Neural cell (in vitro differentiated cells): ENCODE results near the gene RENBP. TPM values are rescaled to one million over a fixed set of nuclear protein-coding genes. Genes with fewer than 3 reads are reported as not detected.

Experiments
- H2AFZ ChIP-seq: fragments of 200-600, 300-800 bp; sonication (generic), shearing (Covaris generic); 2 replicates; pipeline ENCODE4 v1.6.0; 2014; ENCODE audit warnings: low read depth, mild to moderate bottlenecking, antibody characterized with exemption, low read length, moderate library complexity
- H3F3A ChIP-seq: fragments of 200-600 bp; shearing (Covaris generic); 2 replicates; pipeline ENCODE4 v1.6.1; 2016; ENCODE audit warnings: mild to moderate bottlenecking, moderate library complexity, mixed read lengths, antibody characterized with exemption, low read length; ENCODE audit not compliant: insufficient read depth, poor library complexity, severe bottlenecking
- H3K27ac ChIP-seq: fragments of 200-600, 300-800 bp; sonication (generic), shearing (Covaris generic); 2 replicates; pipeline ENCODE4 v1.5.1; 2014; ENCODE audit warnings: mild to moderate bottlenecking, low read length, moderate library complexity
- H3K27me3 ChIP-seq: fragments of 300-800, 200-600 bp; sonication (generic), shearing (Covaris generic); 2 replicates; pipeline ENCODE4 v1.6.0; 2014; ENCODE audit warnings: mild to moderate bottlenecking, low read depth, low read length, moderate library complexity; ENCODE audit not compliant: insufficient read depth
- H3K36me3 ChIP-seq: fragments of 300-800, 200-600 bp; sonication (generic), shearing (Covaris generic); 2 replicates; pipeline ENCODE4 v1.5.1; 2014; ENCODE audit warnings: mild to moderate bottlenecking, antibody characterized with exemption, low read length, moderate library complexity; ENCODE audit not compliant: insufficient read depth
- H3K4me2 ChIP-seq: fragments of 300-800, 200-600 bp; sonication (generic), shearing (Covaris generic); 2 replicates; pipeline ENCODE4 v1.6.0; 2014; ENCODE audit warnings: mild to moderate bottlenecking, low read length
- H3K4me3 ChIP-seq: fragments of 300-800, 200-600 bp; sonication (generic), shearing (Covaris generic); 2 replicates; pipeline ENCODE4 v1.5.1; 2014; ENCODE audit warnings: mild to moderate bottlenecking, low read length, moderate library complexity
- H3K79me2 ChIP-seq: fragments of 200-600 bp; shearing (Covaris generic); replicated peaks from 2 replicates; pipeline ENCODE4 v1.6.0; 2014; ENCODE audit warnings: mild to moderate bottlenecking, low read length, moderate library complexity; ENCODE audit not compliant: insufficient read depth
- H3K9ac ChIP-seq: fragments of 300-800, 200-600 bp; sonication (generic), shearing (Covaris generic); 2 replicates; pipeline ENCODE4 v1.6.1; 2016; ENCODE audit warnings: mild to moderate bottlenecking, low read length, mixed read lengths
- H3K9me2 ChIP-seq: fragments of 200-600 bp; shearing (Covaris generic); 2 replicates; pipeline ENCODE4 v1.6.1; 2016; ENCODE audit warnings: mild to moderate bottlenecking, low read length, mixed read lengths; ENCODE audit not compliant: insufficient read depth
- H3K9me3 ChIP-seq: fragments of 200-600, 300-800 bp; sonication (generic), shearing (Covaris generic); 2 replicates; pipeline ENCODE4 v1.6.1; 2016; ENCODE audit warnings: mild to moderate bottlenecking, mixed run types, low read length, moderate library complexity, mixed read lengths
- H4K20me1 ChIP-seq: fragments of 200-600 bp; shearing (Covaris generic); 2 replicates; pipeline ENCODE4 v1.6.1; 2016; ENCODE audit warnings: mild to moderate bottlenecking, mixed run types; ENCODE audit not compliant: insufficient read depth
- EP300 ChIP-seq: fragments of 450-650 bp; conservative IDR thresholded peaks from 2 replicates; pipeline ENCODE4 v1.6.1; 2014; ENCODE audit warnings: antibody characterized with exemption, mild to moderate bottlenecking, moderate library complexity; ENCODE audit not compliant: poor library complexity, severe bottlenecking
- EZH2 ChIP-seq: fragments of 200-600, 300-800 bp; shearing (Covaris generic), sonication (generic); IDR thresholded peaks from 2 replicates; pipeline ENCODE4 v1.6.1; 2014; ENCODE audit warnings: antibody characterized with exemption, low read length, borderline replicate concordance, mild to moderate bottlenecking; ENCODE audit not compliant: insufficient read depth, poor library complexity, severe bottlenecking
- MXI1 ChIP-seq: fragments of 450-650 bp; conservative IDR thresholded peaks from 2 replicates; pipeline ENCODE4 v1.6.1; 2014; ENCODE audit warnings: antibody characterized with exemption, mild to moderate bottlenecking; ENCODE audit not compliant: poor library complexity, severe bottlenecking
- POLR2AphosphoS5 ChIP-seq: IDR thresholded peaks from 2 replicates; pipeline ENCODE4 v1.6.1; 2012
- RAD21 ChIP-seq: fragments of 450-650 bp; conservative IDR thresholded peaks from 2 replicates; pipeline ENCODE4 v1.6.1; 2014; ENCODE audit warnings: antibody characterized with exemption, mild to moderate bottlenecking, moderate library complexity
- REST ChIP-seq: IDR thresholded peaks from 2 replicates; pipeline ENCODE4 v1.6.1; 2012; ENCODE audit warnings: borderline replicate concordance
- SMC3 ChIP-seq: fragments of 450-650 bp; conservative IDR thresholded peaks from 2 replicates; pipeline ENCODE4 v1.6.1; 2014; ENCODE audit warnings: antibody characterized with exemption, mild to moderate bottlenecking, moderate library complexity; ENCODE audit not compliant: poor library complexity
- TAF1 ChIP-seq: IDR thresholded peaks from 2 replicates; pipeline ENCODE4 v1.6.1; 2012; ENCODE audit warnings: low read depth
- polyA plus RNA-seq: library from polyadenylated mRNA; depleted of rRNA; stranded (reverse); fragments of >200 nt; gene quantifications from 2 replicates; pipeline ENCODE4 v1.2.3, GENCODE V29; 2014
- TF ChIP-seq, protein P1 (sequence below): fragments of 450-650 bp; IDR thresholded peaks from 2 replicates; pipeline ENCODE4 v1.5.1; 2014; ENCODE audit warnings: antibody characterized with exemption, mild to moderate bottlenecking, moderate library complexity; ENCODE audit not compliant: poor library complexity, severe bottlenecking

The RENBP gene
- polyA plus RNA-seq, 1 donor from 2014 or later, result 0.89 TPM

DNA sequence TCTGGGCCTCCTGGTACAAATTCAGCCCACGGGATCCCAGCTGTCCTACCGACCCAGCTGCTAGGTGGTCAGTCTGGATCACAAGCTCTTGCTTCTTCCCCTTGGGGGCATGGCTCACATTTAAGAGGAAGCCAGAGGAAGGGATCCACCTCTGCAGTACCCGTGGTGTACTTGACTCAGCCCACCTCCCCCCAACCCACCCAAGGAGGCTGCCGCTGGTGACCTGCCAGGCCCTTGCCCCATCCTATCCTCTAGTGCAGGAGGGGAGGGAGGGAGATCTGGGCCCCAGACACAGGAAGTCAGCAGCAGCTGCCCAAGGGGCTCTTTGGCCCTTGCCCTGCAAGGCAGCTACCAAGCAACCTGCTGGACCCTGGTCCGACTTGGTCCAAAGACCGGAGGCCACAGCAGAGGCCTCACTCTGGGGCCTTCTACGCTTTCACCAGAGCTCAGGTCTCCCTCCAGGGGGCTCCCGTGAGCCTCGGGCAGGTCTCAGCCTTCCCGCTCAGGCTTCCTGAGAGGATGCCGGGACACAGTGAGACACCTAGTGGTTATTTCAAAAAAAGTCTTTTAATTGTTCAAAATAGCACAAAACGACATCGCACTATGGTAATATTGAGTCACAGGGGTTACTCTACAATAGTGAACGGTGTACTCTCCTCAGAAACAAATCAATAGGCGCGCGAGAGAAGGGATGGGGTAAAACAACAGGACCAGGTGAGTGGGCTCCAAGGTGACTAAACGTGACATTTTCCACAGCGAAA, 2.7 kb upstream of the RENBP start (continued):
- TF ChIP-seq, protein P1, sequence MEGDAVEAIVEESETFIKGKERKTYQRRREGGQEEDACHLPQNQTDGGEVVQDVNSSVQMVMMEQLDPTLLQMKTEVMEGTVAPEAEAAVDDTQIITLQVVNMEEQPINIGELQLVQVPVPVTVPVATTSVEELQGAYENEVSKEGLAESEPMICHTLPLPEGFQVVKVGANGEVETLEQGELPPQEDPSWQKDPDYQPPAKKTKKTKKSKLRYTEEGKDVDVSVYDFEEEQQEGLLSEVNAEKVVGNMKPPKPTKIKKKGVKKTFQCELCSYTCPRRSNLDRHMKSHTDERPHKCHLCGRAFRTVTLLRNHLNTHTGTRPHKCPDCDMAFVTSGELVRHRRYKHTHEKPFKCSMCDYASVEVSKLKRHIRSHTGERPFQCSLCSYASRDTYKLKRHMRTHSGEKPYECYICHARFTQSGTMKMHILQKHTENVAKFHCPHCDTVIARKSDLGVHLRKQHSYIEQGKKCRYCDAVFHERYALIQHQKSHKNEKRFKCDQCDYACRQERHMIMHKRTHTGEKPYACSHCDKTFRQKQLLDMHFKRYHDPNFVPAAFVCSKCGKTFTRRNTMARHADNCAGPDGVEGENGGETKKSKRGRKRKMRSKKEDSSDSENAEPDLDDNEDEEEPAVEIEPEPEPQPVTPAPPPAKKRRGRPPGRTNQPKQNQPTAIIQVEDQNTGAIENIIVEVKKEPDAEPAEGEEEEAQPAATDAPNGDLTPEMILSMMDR, result peak; percentile 80

DNA sequence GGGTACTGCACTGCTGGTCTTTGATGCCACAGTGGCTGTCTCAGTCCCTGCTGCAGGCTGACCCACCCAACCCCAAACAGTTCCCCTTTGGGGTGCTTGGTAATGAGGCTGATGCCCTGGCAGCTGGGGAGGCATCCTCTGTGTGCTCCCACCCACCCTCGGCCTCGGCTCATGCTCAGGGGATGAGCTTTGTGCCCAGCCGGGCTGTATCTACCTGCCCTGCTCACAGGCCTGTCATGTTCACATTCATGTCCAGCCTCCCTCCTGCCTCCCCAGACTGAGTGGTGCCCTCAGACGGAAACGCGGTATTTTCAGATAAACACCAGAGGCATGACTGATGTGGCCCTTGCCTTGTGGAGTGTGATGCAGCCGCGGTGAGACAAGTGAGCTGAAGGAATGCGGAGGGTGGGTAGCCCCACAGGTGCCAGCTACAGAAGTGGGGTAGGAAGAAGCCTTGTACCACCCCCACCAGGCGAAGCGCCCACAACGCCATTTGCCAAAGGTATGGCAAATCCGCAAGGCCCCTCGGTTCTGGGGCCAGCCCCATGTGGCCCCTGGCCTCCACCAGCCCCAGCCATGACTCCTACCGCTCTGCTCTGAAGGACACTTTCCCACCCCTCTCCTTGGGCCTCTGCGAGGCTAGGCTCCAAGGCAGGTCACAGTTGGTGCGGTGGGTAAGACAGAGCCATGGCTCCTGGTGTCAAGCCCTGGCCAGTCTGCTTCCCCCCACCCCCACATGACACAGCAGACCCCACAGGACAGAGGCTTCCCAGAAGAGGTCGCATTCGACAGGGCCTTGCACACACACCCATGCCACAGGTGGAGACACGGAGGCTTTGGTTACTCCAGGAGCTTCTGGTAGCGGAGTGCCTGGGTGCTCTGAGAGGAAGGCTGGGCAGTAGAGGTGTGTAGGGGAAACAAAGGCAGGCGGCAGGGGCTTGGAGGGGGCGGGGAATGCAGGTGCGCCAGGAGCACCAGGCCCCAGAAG, 1.8 kb upstream of the RENBP start:
- Histone ChIP-seq H3K27ac (no peak overlapping the region), H3K9me3 (no peaks in the 10 kb centered on the region), H3K9ac (no peak overlapping the region), H4K20me1 (no peaks in the 10 kb centered on the region), H3K27me3 (no peaks in the 10 kb centered on the region), H3K4me3 (no peak overlapping the region), H3K4me2 (no peak overlapping the region), H2AFZ (no peak overlapping the region), H3K9me2 (no peaks in the 10 kb centered on the region), H3F3A (no peaks in the 10 kb centered on the region), H3K36me3 (no peaks in the 10 kb centered on the region), H3K79me2 (no peaks in the 10 kb centered on the region)
- TF ChIP-seq TAF1, result no peak
- TF ChIP-seq, protein P1, result no peak
- no peak for TF ChIP-seq SMC3
- TF ChIP-seq POLR2AphosphoS5, result no peak
- no peak for TF ChIP-seq MXI1
- TF ChIP-seq EZH2, result no peak
- TF ChIP-seq EP300, result no peak
- TF ChIP-seq RAD21, result no peak
- no peak for TF ChIP-seq REST
